ENCODE data around the gene CCDC70.

DNA sequence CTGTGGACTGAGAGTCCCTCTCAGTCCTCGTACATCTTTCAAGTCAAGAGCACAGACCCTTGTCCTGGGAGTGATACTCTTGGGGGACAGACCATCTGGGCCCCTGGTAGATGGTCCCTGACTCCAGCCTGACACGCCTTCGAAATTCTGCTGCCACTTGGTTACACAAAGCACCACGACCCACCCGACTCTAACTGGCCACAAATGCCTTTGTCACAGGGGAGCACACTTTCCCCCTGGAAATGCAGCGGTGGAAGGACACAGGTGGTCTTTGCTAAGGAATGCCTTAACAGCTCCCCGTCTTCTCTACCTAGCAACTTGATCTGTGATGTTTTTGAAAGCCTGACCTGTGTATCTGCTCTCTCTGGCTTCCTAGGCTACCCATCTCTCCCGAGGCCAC lies 44.1 kb upstream of the CCDC70 start:
- TF ChIP-seq, protein P1, sequence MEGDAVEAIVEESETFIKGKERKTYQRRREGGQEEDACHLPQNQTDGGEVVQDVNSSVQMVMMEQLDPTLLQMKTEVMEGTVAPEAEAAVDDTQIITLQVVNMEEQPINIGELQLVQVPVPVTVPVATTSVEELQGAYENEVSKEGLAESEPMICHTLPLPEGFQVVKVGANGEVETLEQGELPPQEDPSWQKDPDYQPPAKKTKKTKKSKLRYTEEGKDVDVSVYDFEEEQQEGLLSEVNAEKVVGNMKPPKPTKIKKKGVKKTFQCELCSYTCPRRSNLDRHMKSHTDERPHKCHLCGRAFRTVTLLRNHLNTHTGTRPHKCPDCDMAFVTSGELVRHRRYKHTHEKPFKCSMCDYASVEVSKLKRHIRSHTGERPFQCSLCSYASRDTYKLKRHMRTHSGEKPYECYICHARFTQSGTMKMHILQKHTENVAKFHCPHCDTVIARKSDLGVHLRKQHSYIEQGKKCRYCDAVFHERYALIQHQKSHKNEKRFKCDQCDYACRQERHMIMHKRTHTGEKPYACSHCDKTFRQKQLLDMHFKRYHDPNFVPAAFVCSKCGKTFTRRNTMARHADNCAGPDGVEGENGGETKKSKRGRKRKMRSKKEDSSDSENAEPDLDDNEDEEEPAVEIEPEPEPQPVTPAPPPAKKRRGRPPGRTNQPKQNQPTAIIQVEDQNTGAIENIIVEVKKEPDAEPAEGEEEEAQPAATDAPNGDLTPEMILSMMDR (IDR thresholded peaks at IDR 0.05) = no peak
- TF ChIP-seq, protein P2, sequence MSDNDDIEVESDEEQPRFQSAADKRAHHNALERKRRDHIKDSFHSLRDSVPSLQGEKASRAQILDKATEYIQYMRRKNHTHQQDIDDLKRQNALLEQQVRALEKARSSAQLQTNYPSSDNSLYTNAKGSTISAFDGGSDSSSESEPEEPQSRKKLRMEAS (CRISPR knock-in tag; IDR thresholded peaks at IDR 0.05) = no peak
- TF ChIP-seq, protein P3, sequence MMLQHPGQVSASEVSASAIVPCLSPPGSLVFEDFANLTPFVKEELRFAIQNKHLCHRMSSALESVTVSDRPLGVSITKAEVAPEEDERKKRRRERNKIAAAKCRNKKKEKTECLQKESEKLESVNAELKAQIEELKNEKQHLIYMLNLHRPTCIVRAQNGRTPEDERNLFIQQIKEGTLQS (CRISPR knock-in tag; conservative IDR thresholded peaks at IDR 0.05) = no peak
- TF ChIP-seq, protein P4, sequence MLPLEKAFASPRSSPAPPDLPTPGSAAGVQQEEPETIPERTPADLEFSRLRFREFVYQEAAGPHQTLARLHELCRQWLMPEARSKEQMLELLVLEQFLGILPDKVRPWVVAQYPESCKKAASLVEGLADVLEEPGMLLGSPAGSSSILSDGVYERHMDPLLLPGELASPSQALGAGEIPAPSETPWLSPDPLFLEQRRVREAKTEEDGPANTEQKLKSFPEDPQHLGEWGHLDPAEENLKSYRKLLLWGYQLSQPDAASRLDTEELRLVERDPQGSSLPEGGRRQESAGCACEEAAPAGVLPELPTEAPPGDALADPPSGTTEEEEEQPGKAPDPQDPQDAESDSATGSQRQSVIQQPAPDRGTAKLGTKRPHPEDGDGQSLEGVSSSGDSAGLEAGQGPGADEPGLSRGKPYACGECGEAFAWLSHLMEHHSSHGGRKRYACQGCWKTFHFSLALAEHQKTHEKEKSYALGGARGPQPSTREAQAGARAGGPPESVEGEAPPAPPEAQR (CRISPR knock-in tag; IDR thresholded peaks at IDR 0.05) = no peak
- TF ChIP-seq KAT7 (CRISPR knock-in tag; IDR thresholded peaks at IDR 0.05; ENCODE audit: borderline replicate concordance) = no peak
- TF ChIP-seq, protein P5, sequence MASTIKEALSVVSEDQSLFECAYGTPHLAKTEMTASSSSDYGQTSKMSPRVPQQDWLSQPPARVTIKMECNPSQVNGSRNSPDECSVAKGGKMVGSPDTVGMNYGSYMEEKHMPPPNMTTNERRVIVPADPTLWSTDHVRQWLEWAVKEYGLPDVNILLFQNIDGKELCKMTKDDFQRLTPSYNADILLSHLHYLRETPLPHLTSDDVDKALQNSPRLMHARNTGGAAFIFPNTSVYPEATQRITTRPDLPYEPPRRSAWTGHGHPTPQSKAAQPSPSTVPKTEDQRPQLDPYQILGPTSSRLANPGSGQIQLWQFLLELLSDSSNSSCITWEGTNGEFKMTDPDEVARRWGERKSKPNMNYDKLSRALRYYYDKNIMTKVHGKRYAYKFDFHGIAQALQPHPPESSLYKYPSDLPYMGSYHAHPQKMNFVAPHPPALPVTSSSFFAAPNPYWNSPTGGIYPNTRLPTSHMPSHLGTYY (CRISPR knock-in tag; IDR thresholded peaks at IDR 0.05) = no peak

Measured in WTC11 (cell line).